Thoracic aorta (tissue), 2 donors: ENCODE results near the gene EFCAB5. TPM values are rescaled to one million over a fixed set of nuclear protein-coding genes. Genes with fewer than 3 reads are reported as not detected.
"Not testable (repeated sequence)": the region's sequence is repeated elsewhere in the genome, so short reads cannot be mapped to it uniquely, and the experiment has no call there.

ENCODE experiments used
- ATAC-seq: fragments of 150-250 bp; one replicate; pipeline ENCODE4 v1.8.0; 2017; ENCODE audit warnings: low read depth; ENCODE audit not compliant: insufficient number of reproducible peaks, low FRiP score
- DNase-seq: peaks from one replicate; pipeline ENCODE4 v3.0.0-alpha.2; 2020; ENCODE audit warnings: low spot score
- H3K27ac ChIP-seq, 2 donors: fragments of 200-600 bp; sonication (generic); 1 replicate in 1 of 2; 2 replicates in 1 of 2; pipeline ENCODE4 v1.5.1; 2016; ENCODE audit warnings: mild to moderate bottlenecking in 2 of 2, moderate library complexity in 2 of 2
- H3K27me3 ChIP-seq: fragments of 200-600 bp; sonication (generic); replicated peaks from 2 replicates; pipeline ENCODE4 v1.6.0; 2016; ENCODE audit warnings: mild to moderate bottlenecking; ENCODE audit not compliant: insufficient read depth
- H3K36me3 ChIP-seq: fragments of 200-600 bp; sonication (generic); one replicate; pipeline ENCODE4 v1.5.1; 2016
- H3K4me1 ChIP-seq, 2 donors: fragments of 200-600 bp; sonication (generic); 1 replicate in 1 of 2; 2 replicates in 1 of 2; pipeline versions ENCODE4 v1.5.1 to v1.6.0; 2016; ENCODE audit warnings: low read depth in 2 of 2, mild to moderate bottlenecking in 1 of 2; ENCODE audit not compliant: control insufficient read depth in 1 of 2
- H3K4me3 ChIP-seq: fragments of 200-600 bp; sonication (generic); 2 replicates; pipeline ENCODE4 v1.5.1; 2016; ENCODE audit warnings: mild to moderate bottlenecking
- H3K9me3 ChIP-seq: fragments of 200-600 bp; sonication (generic); 2 replicates; pipeline ENCODE4 v1.5.1; 2016
- total RNA-seq, 2 donors: library from RNA; depleted of rRNA; stranded (reverse); fragments of >200 nt; gene quantifications; one replicate each; pipeline versions ENCODE4 v1.1.0 to v1.2.3, GENCODE V29; 2016
- TF ChIP-seq, protein P1 (sequence below): fragments of 200-600 bp; sonication (generic); IDR thresholded peaks from one replicate; pipeline ENCODE4 v1.5.1; 2019; ENCODE audit warnings: antibody characterized with exemption

Gene EFCAB5
- total RNA-seq = 1 to 10 TPM in 1 of 2 donors, not detected in 1; 1.9 TPM

DNA sequence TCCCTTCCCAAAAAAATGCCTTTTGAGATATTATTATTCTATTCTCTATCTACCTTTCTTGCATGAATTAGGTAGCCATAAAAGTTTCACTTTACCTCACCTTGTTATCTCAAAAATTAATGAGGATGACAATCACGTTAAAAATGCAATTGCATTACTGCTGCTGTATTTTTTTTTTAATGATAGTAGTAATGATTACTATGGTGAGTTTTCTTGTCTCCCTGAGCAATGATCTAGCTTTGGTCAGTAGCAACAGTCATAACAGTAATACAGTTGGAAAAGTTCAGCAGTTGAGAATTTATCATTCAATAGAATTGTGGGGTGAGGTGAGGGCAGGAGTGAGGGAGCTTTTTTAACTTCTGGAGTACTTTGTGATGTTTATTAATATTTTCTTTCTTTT lies at the start of gene EFCAB5:
Gene EFCAB5, plus strand, starts transcription at position 301 of the 400 bp plus-strand sequence. CDS start 163 bp downstream, outside the sequence.
- Histone ChIP-seq H3K4me1 (no peaks in the 10 kb centered on the region), H3K4me3 (no peak within 1 kb of the TSS), H3K9me3 (no peaks in the 10 kb centered on the region), H3K27ac (no peak within 1 kb of the TSS), H3K36me3 (no peaks in the 10 kb centered on the region), H3K27me3 (no peaks in the 10 kb centered on the region)
- ATAC-seq (no peak), DNase-seq (no peak)
- TF ChIP-seq, protein P1, sequence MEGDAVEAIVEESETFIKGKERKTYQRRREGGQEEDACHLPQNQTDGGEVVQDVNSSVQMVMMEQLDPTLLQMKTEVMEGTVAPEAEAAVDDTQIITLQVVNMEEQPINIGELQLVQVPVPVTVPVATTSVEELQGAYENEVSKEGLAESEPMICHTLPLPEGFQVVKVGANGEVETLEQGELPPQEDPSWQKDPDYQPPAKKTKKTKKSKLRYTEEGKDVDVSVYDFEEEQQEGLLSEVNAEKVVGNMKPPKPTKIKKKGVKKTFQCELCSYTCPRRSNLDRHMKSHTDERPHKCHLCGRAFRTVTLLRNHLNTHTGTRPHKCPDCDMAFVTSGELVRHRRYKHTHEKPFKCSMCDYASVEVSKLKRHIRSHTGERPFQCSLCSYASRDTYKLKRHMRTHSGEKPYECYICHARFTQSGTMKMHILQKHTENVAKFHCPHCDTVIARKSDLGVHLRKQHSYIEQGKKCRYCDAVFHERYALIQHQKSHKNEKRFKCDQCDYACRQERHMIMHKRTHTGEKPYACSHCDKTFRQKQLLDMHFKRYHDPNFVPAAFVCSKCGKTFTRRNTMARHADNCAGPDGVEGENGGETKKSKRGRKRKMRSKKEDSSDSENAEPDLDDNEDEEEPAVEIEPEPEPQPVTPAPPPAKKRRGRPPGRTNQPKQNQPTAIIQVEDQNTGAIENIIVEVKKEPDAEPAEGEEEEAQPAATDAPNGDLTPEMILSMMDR = no peak

DNA sequence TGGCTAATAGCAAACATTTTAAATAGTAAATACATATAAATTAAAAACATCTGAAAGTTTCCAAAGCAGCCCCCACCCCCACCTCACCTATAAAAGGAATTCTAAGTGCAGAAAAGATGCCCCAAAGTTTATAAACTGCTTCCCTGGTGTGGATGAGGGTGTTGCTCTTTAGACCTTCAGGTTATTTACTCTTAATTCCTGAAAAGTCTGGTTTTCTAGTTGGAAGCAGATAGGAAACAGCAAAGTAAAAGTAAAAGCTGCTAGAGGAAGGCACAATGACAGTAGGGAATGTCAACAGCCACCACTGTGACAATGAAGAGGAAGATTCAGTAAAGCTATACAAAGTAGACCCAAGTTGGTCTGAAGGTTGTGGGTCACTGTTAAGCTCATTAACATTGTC lies 49.2 kb upstream of the EFCAB5 start:
- H3K4me1 ChIP-seq = no peaks in the 10 kb centered on the region

DNA sequence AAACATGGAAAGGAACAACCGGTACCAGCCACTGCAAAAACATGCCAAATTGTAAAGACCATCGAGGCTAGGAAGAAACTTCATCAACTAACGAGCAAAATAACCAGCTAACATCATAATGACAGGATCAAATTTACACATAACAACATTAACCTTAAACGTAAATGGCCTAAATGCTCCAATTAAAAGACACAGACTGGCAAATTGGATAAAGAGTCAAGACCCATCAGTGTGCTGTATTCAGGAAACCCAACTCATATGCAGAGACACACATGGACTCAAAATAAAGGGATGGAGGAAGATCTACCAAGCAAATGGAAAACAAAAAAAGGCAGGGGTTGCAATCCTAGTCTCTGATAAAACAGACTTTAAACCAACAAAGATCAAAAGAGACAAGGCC lies 44.3 kb upstream of the EFCAB5 start:
- DNase-seq, H3K4me3 ChIP-seq, H3K27ac ChIP-seq, ATAC-seq, H3K27me3 ChIP-seq, H3K9me3 ChIP-seq, H3K4me1 ChIP-seq, H3K36me3 ChIP-seq: not testable (repeated sequence)

More for the DNA sequence above, 49.2 kb upstream of the EFCAB5 start:
- TF ChIP-seq, protein P1 = no peak
- Histone ChIP-seq H3K4me3 (no peak overlapping the region), H3K27ac (no peak overlapping the region), H3K9me3 (no peaks in the 10 kb centered on the region), H3K27me3 (no peaks in the 10 kb centered on the region), H3K36me3 (no peaks in the 10 kb centered on the region)
- DNase-seq = no peak
- ATAC-seq = no peak

DNA sequence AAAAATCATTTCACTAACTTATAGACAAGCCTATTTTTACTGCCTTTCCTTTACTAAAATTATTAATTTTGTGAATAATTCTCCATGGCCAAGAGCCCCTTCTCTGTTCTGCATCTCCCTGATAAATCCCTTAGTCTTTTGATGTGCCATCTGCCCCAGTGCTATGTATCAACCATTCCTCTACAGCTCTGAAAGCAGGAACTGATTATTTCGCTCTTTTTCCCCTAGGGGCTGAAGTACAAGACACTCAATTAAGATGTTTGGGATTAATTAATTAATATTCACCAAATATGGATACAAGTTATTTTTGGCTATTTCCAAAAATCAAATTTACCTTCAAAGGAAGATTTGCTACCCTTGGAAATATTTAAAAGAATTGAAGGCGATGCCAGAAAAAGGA lies 38.0 kb upstream of the EFCAB5 start:
- Histone ChIP-seq H3K4me3 (no peak overlapping the region), H3K27ac (no peak overlapping the region), H3K27me3 (no peaks in the 10 kb centered on the region), H3K36me3 (no peaks in the 10 kb centered on the region), H3K9me3 (no peaks in the 10 kb centered on the region), H3K4me1 (no peaks in the 10 kb centered on the region)
- ATAC-seq = no peak
- TF ChIP-seq, protein P1 = no peak
- DNase-seq = no peak

DNA sequence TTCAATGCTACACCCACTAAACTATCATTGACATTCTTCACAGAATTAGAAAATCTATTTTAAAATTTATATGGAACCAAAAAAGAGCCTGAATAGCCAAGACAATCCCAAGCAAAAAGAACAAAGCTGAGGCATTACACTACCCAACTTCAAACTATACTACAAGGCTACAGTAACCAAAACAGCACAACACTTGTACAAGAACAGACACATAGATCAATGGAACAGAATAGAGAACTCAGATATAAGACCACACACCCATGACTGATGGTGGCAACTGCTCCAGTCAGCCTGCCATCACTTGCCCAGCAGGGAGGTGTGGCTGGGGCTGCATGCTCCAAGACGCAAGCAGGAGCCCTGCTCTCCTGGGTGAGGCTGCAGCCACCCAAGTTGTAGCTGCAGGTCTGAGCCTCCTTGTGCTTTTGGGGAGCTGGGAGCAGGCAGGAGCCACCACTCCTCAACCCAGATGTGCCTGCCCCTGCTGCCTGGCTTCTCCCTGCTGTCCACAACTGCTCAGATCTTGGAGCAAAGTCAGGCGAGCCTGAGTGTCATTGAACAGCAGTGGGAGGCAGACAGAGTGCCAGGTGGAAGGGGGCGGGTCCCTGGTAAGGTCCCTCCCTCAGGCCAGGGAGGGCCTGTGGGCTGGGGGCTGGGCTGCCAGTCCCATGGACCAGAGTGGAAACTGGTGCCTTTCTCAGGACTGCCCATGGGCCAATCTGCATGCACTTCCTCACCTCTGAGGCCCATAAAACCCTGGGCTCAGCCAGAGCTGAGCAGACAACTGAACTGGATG lies 36.2 kb upstream of the EFCAB5 start:
- TF ChIP-seq, protein P1 = no peak
- Histone ChIP-seq H3K27ac (no peak overlapping the region), H3K9me3 (no peaks in the 10 kb centered on the region), H3K4me1 (no peaks in the 10 kb centered on the region), H3K27me3 (no peaks in the 10 kb centered on the region), H3K36me3 (no peaks in the 10 kb centered on the region), H3K4me3 (no peak overlapping the region)
- DNase-seq = no peak
- ATAC-seq = no peak

DNA sequence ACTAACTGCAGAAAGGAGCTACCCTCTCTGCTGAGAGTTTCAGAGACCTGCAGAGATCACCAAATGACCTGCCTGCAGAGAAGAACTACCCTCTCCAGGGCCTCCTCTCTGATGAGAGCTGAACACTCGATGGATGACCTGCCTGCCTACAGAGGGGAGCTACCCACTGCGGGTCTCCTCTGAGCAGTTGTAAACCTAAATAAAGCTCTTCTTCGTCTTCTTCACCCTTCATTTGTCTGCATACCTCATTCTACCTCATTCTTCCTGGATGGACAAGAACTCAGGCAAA lies 35.6 kb upstream of the EFCAB5 start:
- H3K27ac ChIP-seq = no peak overlapping the region
- no peak for DNase-seq
- TF ChIP-seq, protein P1 = no peak
- ATAC-seq = no peak
- H3K4me3 ChIP-seq = no peak overlapping the region
- H3K4me1 ChIP-seq = no peaks in the 10 kb centered on the region
- H3K27me3 ChIP-seq = no peaks in the 10 kb centered on the region
- H3K36me3 ChIP-seq = no peaks in the 10 kb centered on the region
- H3K9me3 ChIP-seq = no peaks in the 10 kb centered on the region
